Hepatocyte (in vitro differentiated cells): ENCODE measurements around the gene ZNRF1. TPM values are rescaled to one million over a fixed set of nuclear protein-coding genes. Genes with fewer than 3 reads are reported as not detected.
A peak's percentile ranks its signal among the peaks of the same experiment; 100 is the strongest.

Experiments used
- DNase-seq: peaks from one replicate; pipeline ENCODE4 v3.0.0-alpha.2; 2016; ENCODE audit warnings: low spot score
- H2AFZ ChIP-seq: fragments of 200-600 bp; sonication (generic); 2 replicates; pipeline ENCODE4 v1.6.0; 2016; ENCODE audit warnings: antibody characterized with exemption, mild to moderate bottlenecking
- H3K27ac ChIP-seq: fragments of 200-600 bp; sonication (generic); 2 replicates; pipeline ENCODE4 v1.5.1; 2016; ENCODE audit warnings: mild to moderate bottlenecking
- H3K27me3 ChIP-seq: fragments of 200-600 bp; sonication (generic); 2 replicates; pipeline ENCODE4 v1.6.1; 2016
- H3K36me3 ChIP-seq: fragments of 200-600 bp; sonication (generic); replicated peaks from 2 replicates; pipeline ENCODE4 v1.5.1; 2016; ENCODE audit warnings: low read depth; ENCODE audit not compliant: insufficient read depth
- H3K4me1 ChIP-seq: fragments of 200-600 bp; sonication (generic); 2 replicates; pipeline ENCODE4 v1.5.1; 2016; ENCODE audit warnings: mild to moderate bottlenecking, moderate library complexity; ENCODE audit not compliant: insufficient read depth
- H3K4me2 ChIP-seq: fragments of 200-600 bp; sonication (generic); 2 replicates; pipeline ENCODE4 v1.6.0; 2016
- H3K4me3 ChIP-seq: fragments of 200-600 bp; sonication (generic); 2 replicates; pipeline ENCODE4 v1.5.1; 2016; ENCODE audit warnings: mild to moderate bottlenecking
- H3K79me2 ChIP-seq: fragments of 200-600 bp; sonication (generic); 2 replicates; pipeline ENCODE4 v1.6.0; 2017; ENCODE audit warnings: mild to moderate bottlenecking
- H3K9me2 ChIP-seq: fragments of 200-600 bp; sonication (generic); replicated peaks from 2 replicates; pipeline ENCODE4 v1.6.0; 2017; ENCODE audit warnings: mild to moderate bottlenecking; ENCODE audit not compliant: insufficient read depth
- H3K9me3 ChIP-seq: fragments of 200-600 bp; sonication (generic); 2 replicates; pipeline ENCODE4 v1.5.1; 2016; ENCODE audit warnings: low read depth, mild to moderate bottlenecking
- H4K20me1 ChIP-seq: fragments of 200-600 bp; sonication (generic); 2 replicates; pipeline ENCODE4 v1.6.0; 2016; ENCODE audit warnings: mild to moderate bottlenecking; ENCODE audit not compliant: insufficient read depth, poor library complexity, severe bottlenecking
- CTCF ChIP-seq: fragments of 200-600 bp; sonication (generic); IDR thresholded peaks from 2 replicates; pipeline ENCODE4 v1.5.1; 2016; ENCODE audit warnings: antibody characterized with exemption, mild to moderate bottlenecking; ENCODE audit not compliant: poor library complexity
- EZH2 ChIP-seq: fragments of 200-600 bp; sonication (generic); IDR thresholded peaks from 2 replicates; pipeline ENCODE4 v1.6.1; 2016; ENCODE audit warnings: antibody characterized with exemption, mild to moderate bottlenecking, borderline replicate concordance
- EZH2phosphoT487 ChIP-seq: fragments of 200-600 bp; sonication (generic); IDR thresholded peaks from one replicate; pipeline ENCODE4 v1.6.1; 2018; ENCODE audit warnings: antibody characterized with exemption, mild to moderate bottlenecking, low read depth, moderate library complexity; ENCODE audit not compliant: unreplicated experiment, severe bottlenecking
- WGBS: methylation state at CpG from one replicate; pipeline ENCODE4 v1.1.6; 2016; ENCODE audit warnings: low lambda C conversion rate; ENCODE audit errors: missing lambda C conversion rate; 5-methylcytosine and 5-hydroxymethylcytosine counted together
- polyA plus RNA-seq: library from polyadenylated mRNA; unstranded; fragments of >200 nt; fragmentation: Nextera tagmentation; extraction: Ambion mirVana; gene quantifications from 2 replicates; pipeline ENCODE4 v1.2.1, GENCODE V29; 2016
- total RNA-seq: library from RNA; depleted of rRNA; stranded (reverse); fragments of >200 nt; gene quantifications from 2 replicates; pipeline ENCODE4 v1.2.3, GENCODE V29; 2014

The ZNRF1 gene
- total and polyA plus RNA-seq, 2 experiments from 2014 or later: 23.0 to 46.5 TPM

- Histone ChIP-seq H4K20me1 (peaks cover 6% of the 10 kb centered on the region), H3K4me1 (peaks cover 24% of the 10 kb centered on the region), H3K27me3 (no peaks in the 10 kb centered on the region), H3K27ac (peak overlapping the region; percentile 24), H3K79me2 (peaks cover 88% of the 10 kb centered on the region), H3K9me3 (no peaks in the 10 kb centered on the region), H3K4me3 (no peak overlapping the region), H3K36me3 (no peaks in the 10 kb centered on the region), H3K9me2 (no peaks in the 10 kb centered on the region), H2AFZ (no peak overlapping the region), H3K4me2 (no peak overlapping the region)
- no peak for TF ChIP-seq EZH2
- TF ChIP-seq EZH2phosphoT487: no peak
- WGBS: 75% methylated on average over 22 of the region's 22 CpGs
- DNase-seq: no peak
Observed at GRCh38 chr16:75062135-75062975, 63.5 kb downstream of the ZNRF1 start.

DNA sequence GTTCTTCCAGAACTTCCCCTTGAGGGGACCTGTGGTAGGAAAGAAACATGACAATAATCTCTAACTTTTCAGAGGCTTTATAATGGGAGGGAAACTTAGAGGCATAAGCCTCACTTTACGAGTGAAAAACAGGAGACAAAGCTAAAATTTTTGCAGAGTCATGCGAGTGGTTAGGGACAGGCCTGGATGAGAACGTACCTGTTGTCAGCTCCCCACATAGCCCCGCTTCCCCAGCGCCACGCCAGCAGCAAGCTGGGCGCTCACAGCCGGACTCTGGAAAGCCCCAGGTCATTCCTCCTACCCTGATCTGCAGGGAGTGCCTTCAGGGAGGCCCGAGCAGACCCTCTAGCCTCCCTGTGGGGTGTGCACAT lies 64.1 kb downstream of the ZNRF1 start:
- Histone ChIP-seq H3K9me2 (no peaks in the 10 kb centered on the region), H2AFZ (no peak overlapping the region), H4K20me1 (peaks cover 6% of the 10 kb centered on the region), H3K36me3 (no peaks in the 10 kb centered on the region), H3K4me3 (no peak overlapping the region), H3K4me2 (no peak overlapping the region), H3K27me3 (no peaks in the 10 kb centered on the region), H3K27ac (peak overlapping the region; percentile 94), H3K79me2 (peaks cover 88% of the 10 kb centered on the region), H3K4me1 (peaks cover 24% of the 10 kb centered on the region), H3K9me3 (no peaks in the 10 kb centered on the region)
- TF ChIP-seq EZH2phosphoT487 (no peak), CTCF (no peak), EZH2 (no peak)
- 93% methylated on average over 9 of the region's 9 CpGs for WGBS
- no peak for DNase-seq

- Histone ChIP-seq H3K27me3 (no peaks in the 10 kb centered on the region), H3K9me2 (no peaks in the 10 kb centered on the region), H3K4me1 (peaks cover 24% of the 10 kb centered on the region), H3K36me3 (no peaks in the 10 kb centered on the region), H4K20me1 (no peaks in the 10 kb centered on the region), H2AFZ (no peak overlapping the region), H3K4me3 (no peak overlapping the region), H3K27ac (peak overlapping the region; percentile 94), H3K9me3 (no peaks in the 10 kb centered on the region), H3K4me2 (no peak overlapping the region), H3K79me2 (peaks cover 88% of the 10 kb centered on the region)
- DNase-seq: no peak
- 94% methylated on average over 8 of the region's 8 CpGs for WGBS
- TF ChIP-seq EZH2phosphoT487 (no peak), CTCF (no peak), EZH2 (no peak)
Observed at GRCh38 chr16:75063549-75064088, 64.8 kb downstream of the ZNRF1 start.
